ENCODE measurements around the gene NDUFAF2. TPM values are rescaled to one million over a fixed set of nuclear protein-coding genes. Genes with fewer than 3 reads are reported as not detected.

The NDUFAF2 gene
- total and polyA plus RNA-seq, 2 of the 8 experiments (the other 6 are each of a cell fraction or from before 2014, with no cell fraction given) = 10.7 to 46.5 TPM

DNA sequence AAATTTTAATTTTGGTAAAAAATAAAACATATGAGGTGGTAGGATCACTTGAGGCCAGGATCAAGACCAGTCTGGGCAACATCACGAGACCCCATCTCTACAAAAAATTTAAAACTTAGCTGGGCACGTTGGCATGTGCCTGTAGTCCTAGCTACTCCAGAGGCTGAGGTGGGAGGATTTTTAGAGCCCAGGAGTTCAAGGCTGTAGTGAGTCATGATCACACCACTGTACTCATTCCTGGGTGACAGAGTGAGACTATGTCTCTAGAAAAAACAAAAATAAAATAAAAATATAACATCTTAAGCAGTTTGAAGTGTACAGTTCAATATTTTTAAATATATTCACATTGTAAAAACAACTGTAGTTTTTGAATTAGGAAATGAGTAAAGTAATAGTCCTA is 108.9 kb downstream of the NDUFAF2 start (continued):
- TF ChIP-seq EGR1 (IDR thresholded peaks at IDR 0.05; ENCODE audit: borderline replicate concordance, low read depth, low read length) = no peak
- TF ChIP-seq ATF2 (IDR thresholded peaks at IDR 0.05; ENCODE audit: low read length) = no peak
- TF ChIP-seq CHD2 (IDR thresholded peaks at IDR 0.05; ENCODE audit: low read length) = no peak
- TF ChIP-seq BCL11A (IDR thresholded peaks at IDR 0.05; ENCODE audit: low read depth in 2 of 2, low read length in 2 of 2) = no peak
- TF ChIP-seq RAD21 (IDR thresholded peaks at IDR 0.05 in 1 of 2, conservative IDR thresholded peaks at IDR 0.05 in 1 of 2; ENCODE audit: low read depth in 2 of 2, low read length in 2 of 2) = no peak
